Pancreas (tissue), 10 donors: ENCODE results near the gene IDNK. TPM values are rescaled to one million over a fixed set of nuclear protein-coding genes. Genes with fewer than 3 reads are reported as not detected.

ENCODE experiments used
- ATAC-seq, 4 donors: fragments of 200-7000 bp; cut with Tn5 transposase; one replicate each; pipeline versions ENCODE4 v1.8.0 to v1.9.1; 2020; ENCODE audit warnings: mild to moderate bottlenecking in 4 of 4, moderate library complexity in 4 of 4
- DNase-seq, 6 donors: peaks; one replicate each; pipeline ENCODE4 v3.0.0-alpha.2; 2020
- FAIRE-seq: peaks from 2 replicates; lab custom pipeline; 2012; peaks lifted over from hg19 to GRCh38; lab: Jason Lieb, UNC
- H3K27ac ChIP-seq, 4 donors: fragments of 200-600 bp; sonication (generic); 1 replicate in 3 of 4; 2 replicates in 1 of 4; pipeline versions ENCODE4 v1.5.0 to v1.8.0; 2020
- H3K27me3 ChIP-seq, 4 donors: fragments of 200-600 bp; one replicate each; pipeline ENCODE4 v1.8.0; 2021
- H3K36me3 ChIP-seq, 3 donors: fragments of 200-600 bp; sonication (generic) in 1 of 3; one replicate each; pipeline versions ENCODE4 v1.5.0 to v1.8.0; 2020 to 2021
- H3K4me1 ChIP-seq, 3 donors: fragments of 200-600 bp; one replicate each; pipeline ENCODE4 v1.8.0; 2021
- H3K4me3 ChIP-seq, 4 donors: fragments of 200-600 bp; sonication (generic) in 2 of 4; one replicate each; pipeline versions ENCODE4 v1.5.0 to v1.8.0; 2020 to 2021
- H3K9me3 ChIP-seq, 4 donors: fragments of 200-600 bp; one replicate each; pipeline ENCODE4 v1.8.0; 2021
- WGBS, 2 donors: extraction: QIAGEN DNeasy Blood & Tissue Kit; methylation state at CpG; one replicate each; pipeline ENCODE4 v1.1.7; 2013; 5-methylcytosine and 5-hydroxymethylcytosine counted together
- intact Hi-C, 3 donors: fragments of 100-400 bp; cut with DNase I; formaldehyde crosslinking; loops; one replicate each; pipeline versions ENCODE4 v1.11.1 to v1.14.2; 2022
- polyA plus RNA-seq, 2 donors: library from polyadenylated mRNA; stranded (reverse); fragments of 200-250 nt; gene quantifications; one replicate each; pipeline ENCODE4 v1.2.3, GENCODE V29; 2013
- total RNA-seq, 6 donors: library from RNA; stranded (reverse); fragmentation: NEBNext Ultra II Directional in 4 of 6; extraction: Animal tissue kit (Norgen Biotek cat#: 25700) in 4 of 6; gene quantifications; one replicate each; pipeline versions ENCODE4 v1.2.1 to v1.2.4, GENCODE V29; 2021 to 2023
- TF ChIP-seq, protein P1 (sequence below), 4 donors: fragments of 200-600 bp; sonication (generic) in 3 of 4; IDR thresholded peaks; one replicate each; pipeline versions ENCODE4 v1.5.0 to v1.8.0; 2021; ENCODE audit warnings: antibody characterized with exemption in 4 of 4
- donor health status: healthy with polysubstance abuse.
- donor health status: DM: no; HTN: no; CAD: no; lungs with moderate emphysema.
- donor health status: DM: no; HTN: no; CAD: no.
- donor health status: control.
- donor health status: control.
- donor health status: Bipolar disorder and iron deficiency.
- donor health status: DM: yes; HTN: yes; CAD: no.
- donor health status: DM: no; HTN: no; CAD: no.
- donor health status: DM: no; HTN: no; CAD: no.
- donor health status: DM: yes; HTN: yes; CAD: no.

Gene IDNK
- total and polyA plus RNA-seq, 8 donors = 3.2 to 11.9 (median 4.5) TPM

DNA sequence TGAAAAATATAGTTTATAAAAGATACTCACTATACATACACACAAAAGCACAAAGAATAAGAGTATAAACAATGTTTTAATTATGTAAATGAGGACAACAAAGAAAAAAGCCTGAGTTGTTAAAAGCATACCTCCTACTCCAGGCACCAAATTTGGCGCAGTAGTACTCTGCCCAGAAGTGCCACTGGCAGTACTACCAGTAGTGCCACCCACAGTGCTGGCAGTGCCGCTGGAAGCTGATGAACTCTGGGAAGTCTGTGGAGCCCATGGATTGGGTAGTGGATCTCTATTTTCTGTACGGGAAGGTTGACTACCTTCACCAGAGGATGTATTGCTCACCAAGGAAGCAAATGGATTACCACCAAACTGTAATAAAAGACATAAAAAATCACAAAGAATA, 54.7 kb downstream of the IDNK start:
- no peaks in the 10 kb centered on the region for H3K27me3 ChIP-seq
- no peak overlapping the region for H3K27ac ChIP-seq
- no peaks in the 10 kb centered on the region for H3K9me3 ChIP-seq
- no peaks in the 10 kb centered on the region for H3K4me1 ChIP-seq
- ATAC-seq (no peak), DNase-seq (no peak), FAIRE-seq (no peak)
- TF ChIP-seq, protein P1, sequence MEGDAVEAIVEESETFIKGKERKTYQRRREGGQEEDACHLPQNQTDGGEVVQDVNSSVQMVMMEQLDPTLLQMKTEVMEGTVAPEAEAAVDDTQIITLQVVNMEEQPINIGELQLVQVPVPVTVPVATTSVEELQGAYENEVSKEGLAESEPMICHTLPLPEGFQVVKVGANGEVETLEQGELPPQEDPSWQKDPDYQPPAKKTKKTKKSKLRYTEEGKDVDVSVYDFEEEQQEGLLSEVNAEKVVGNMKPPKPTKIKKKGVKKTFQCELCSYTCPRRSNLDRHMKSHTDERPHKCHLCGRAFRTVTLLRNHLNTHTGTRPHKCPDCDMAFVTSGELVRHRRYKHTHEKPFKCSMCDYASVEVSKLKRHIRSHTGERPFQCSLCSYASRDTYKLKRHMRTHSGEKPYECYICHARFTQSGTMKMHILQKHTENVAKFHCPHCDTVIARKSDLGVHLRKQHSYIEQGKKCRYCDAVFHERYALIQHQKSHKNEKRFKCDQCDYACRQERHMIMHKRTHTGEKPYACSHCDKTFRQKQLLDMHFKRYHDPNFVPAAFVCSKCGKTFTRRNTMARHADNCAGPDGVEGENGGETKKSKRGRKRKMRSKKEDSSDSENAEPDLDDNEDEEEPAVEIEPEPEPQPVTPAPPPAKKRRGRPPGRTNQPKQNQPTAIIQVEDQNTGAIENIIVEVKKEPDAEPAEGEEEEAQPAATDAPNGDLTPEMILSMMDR (IDR thresholded peaks at IDR 0.05) = no peak
- 90 to 97% methylated on average over 3 of the region's 3 CpGs for WGBS, 2 donors
- no peak overlapping the region for H3K4me3 ChIP-seq
- H3K36me3 ChIP-seq = peaks cover 0 to 26% (median 9%) of the 10 kb centered on the region in 3 donors
- intact Hi-C loops = no loop called here

DNA sequence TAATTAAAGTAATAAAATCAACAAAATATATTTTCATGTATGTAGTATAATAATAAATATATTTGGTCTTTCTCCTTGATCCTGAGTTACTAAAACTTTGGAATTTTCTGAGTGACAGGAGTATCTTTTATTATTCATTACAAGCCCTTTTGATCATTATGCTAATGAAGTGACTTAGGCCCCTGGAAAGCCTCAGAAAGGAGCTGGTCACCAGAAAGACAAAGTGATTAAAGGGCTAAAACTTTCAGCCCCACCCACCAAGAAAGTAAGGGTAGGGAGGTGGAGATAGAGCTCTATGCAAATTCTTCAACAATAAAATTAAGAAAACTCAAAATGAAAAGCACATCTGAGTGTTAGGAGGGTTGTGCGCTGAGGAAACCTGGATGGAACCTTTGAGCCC, 57.3 kb downstream of the IDNK start:
- no peaks in the 10 kb centered on the region for H3K27me3 ChIP-seq
- no peaks in the 10 kb centered on the region for H3K9me3 ChIP-seq
- 100% methylated on average over 1 of the region's 1 CpG for WGBS, 2 donors
- intact Hi-C loops = no loop called here
- DNase-seq (no peak), ATAC-seq (no peak), FAIRE-seq (no peak)
- H3K4me3 ChIP-seq = no peak overlapping the region
- TF ChIP-seq, protein P1 (IDR thresholded peaks at IDR 0.05) = no peak
- peaks cover 0 to 26% (median 9%) of the 10 kb centered on the region in 3 donors for H3K36me3 ChIP-seq
- no peaks in the 10 kb centered on the region for H3K4me1 ChIP-seq
- H3K27ac ChIP-seq = no peak overlapping the region

- ATAC-seq = no peak
Observed at GRCh38 chr9:83681490-83681889, 58.5 kb downstream of the IDNK start.

GRCh38 chr9:83688921-83689320, 66.0 kb downstream of the IDNK start:
- no peak overlapping the region for H3K4me3 ChIP-seq
- H3K27me3 ChIP-seq = no peaks in the 10 kb centered on the region
- no peaks in the 10 kb centered on the region for H3K36me3 ChIP-seq
- no peak for ATAC-seq
- TF ChIP-seq, protein P1 (IDR thresholded peaks at IDR 0.05) = no peak
- DNase-seq = no peak
- no peak overlapping the region for H3K27ac ChIP-seq
- WGBS, 2 donors = 82 to 89% methylated on average over 3 of the region's 3 CpGs
- peaks cover 18 to 46% (median 31%) of the 10 kb centered on the region in 3 donors for H3K4me1 ChIP-seq
- intact Hi-C loops = no loop called here
- H3K9me3 ChIP-seq = no peaks in the 10 kb centered on the region
- no peak for FAIRE-seq

More at GRCh38 chr9:83681490-83681889, 58.5 kb downstream of the IDNK start:
- H3K27ac ChIP-seq = no peak overlapping the region
- whole genome bisulfite sequencing, 2 donors = 83 to 92% methylated on average over 2 of the region's 2 CpGs
- TF ChIP-seq, protein P1 (IDR thresholded peaks at IDR 0.05) = no peak
- peaks cover 0 to 19% (median 9%) of the 10 kb centered on the region in 3 donors for H3K36me3 ChIP-seq
- no peaks in the 10 kb centered on the region for H3K27me3 ChIP-seq
- no peaks in the 10 kb centered on the region for H3K9me3 ChIP-seq
- peaks cover 0 to 9% (median 4%) of the 10 kb centered on the region in 3 donors for H3K4me1 ChIP-seq
- no peak for FAIRE-seq
- no peak for DNase-seq
- H3K4me3 ChIP-seq = no peak overlapping the region
- intact Hi-C loops = no loop called here

- FAIRE-seq = no peak
- 46 to 50% methylated on average over 3 of the region's 3 CpGs for WGBS, 2 donors
Observed at GRCh38 chr9:83691492-83691891, 68.5 kb downstream of the IDNK start.

More at GRCh38 chr9:83691492-83691891, 68.5 kb downstream of the IDNK start:
- Histone ChIP-seq H3K4me3 (no peak overlapping the region), H3K4me1 (peaks cover 19 to 52% (median 31%) of the 10 kb centered on the region in 3 donors), H3K27ac (no peak overlapping the region), H3K36me3 (no peaks in the 10 kb centered on the region), H3K27me3 (no peaks in the 10 kb centered on the region), H3K9me3 (no peaks in the 10 kb centered on the region)
- TF ChIP-seq, protein P1 (IDR thresholded peaks at IDR 0.05) = no peak
- DNase-seq = no peak
- ATAC-seq = no peak
- intact Hi-C loops = no loop called here

Other genes starting within 250 kb of the IDNK start
- gene FRMD3, start 84.7 kb upstream of the IDNK start, total RNA-seq = 1 to 10 TPM in 5 of 6 donors, under 1 TPM in 1; 0.87 to 2.6 (median 1.6) TPM
- gene FRMD3, start 84.7 kb upstream of the IDNK start, polyA plus RNA-seq = 1 to 10 TPM in 1 of 2 donors, under 1 TPM in 1; 0.91 to 1.5 TPM
- gene UBQLN1, start 84.8 kb downstream of the IDNK start, total RNA-seq = 10 to 100 TPM; 31.0 to 45.9 (median 39.2) TPM
- 10 to 100 TPM; 14.3 to 24.1 TPM for gene UBQLN1, start 84.8 kb downstream of the IDNK start, polyA plus RNA-seq
- 1 to 10 TPM; 3.7 to 6.6 (median 5.8) TPM for gene GKAP1, start 194.6 kb downstream of the IDNK start, total RNA-seq
- 10 to 100 TPM; 10.7 to 13.2 TPM for gene GKAP1, start 194.6 kb downstream of the IDNK start, polyA plus RNA-seq